CD4-positive, alpha-beta T cell treated with Interleukin-17A for 4 hours (primary cell): ENCODE data around the gene PURA.
A peak's percentile ranks its signal among the peaks of the same experiment; 100 is the strongest.

Experiments used
- DNase-seq: peaks from one replicate; pipeline ENCODE4 v3.0.0-alpha.2; 2020; ENCODE audit warnings: mixed read lengths

Gene PURA

GRCh38 chr5:140113699-140114263, at the start of gene PURA:
Gene PURA (plus strand): TSS chr5:140114109. CDS start chr5:140114182, 73 bp downstream.
- peak; percentile 96 for DNase-seq

- no peak for DNase-seq
Measured at GRCh38 chr5:140072812-140073211, 41.1 kb upstream of the PURA start.

GRCh38 chr5:140073296-140073695, 40.6 kb upstream of the PURA start:
- no peak for DNase-seq

GRCh38 chr5:140075371-140075770, 38.5 kb upstream of the PURA start:
- DNase-seq, result no peak

- no peak for DNase-seq
Measured at GRCh38 chr5:140076142-140076541, 37.8 kb upstream of the PURA start.

GRCh38 chr5:140076788-140077187, 37.1 kb upstream of the PURA start:
- no peak for DNase-seq

GRCh38 chr5:140083120-140083519, 30.8 kb upstream of the PURA start:
- DNase-seq, result no peak

GRCh38 chr5:140083650-140084049, 30.3 kb upstream of the PURA start:
- no peak for DNase-seq

- DNase-seq, result no peak
Measured at GRCh38 chr5:140084541-140084940, 29.4 kb upstream of the PURA start.

GRCh38 chr5:140090251-140090650, 23.7 kb upstream of the PURA start:
- no peak for DNase-seq

GRCh38 chr5:140093179-140093578, 20.7 kb upstream of the PURA start:
- no peak for DNase-seq

GRCh38 chr5:140093866-140094265, 20.0 kb upstream of the PURA start:
- no peak for DNase-seq

GRCh38 chr5:140094889-140095288, 19.0 kb upstream of the PURA start:
- no peak for DNase-seq

GRCh38 chr5:140101179-140101578, 12.7 kb upstream of the PURA start:
- no peak for DNase-seq

- DNase-seq, result no peak
Measured at GRCh38 chr5:140103154-140103553, 10.8 kb upstream of the PURA start.

- no peak for DNase-seq
Measured at GRCh38 chr5:140104100-140104499, 9.8 kb upstream of the PURA start.

- DNase-seq, result no peak
Measured at GRCh38 chr5:140106101-140106500, 7.8 kb upstream of the PURA start.

GRCh38 chr5:140106805-140107311, 7.1 kb upstream of the PURA start:
- DNase-seq, result no peak

- DNase-seq, result peak; percentile 95
Measured at GRCh38 chr5:140107312-140108092, 6.4 kb upstream of the PURA start.

- peak; percentile 45 for DNase-seq
Measured at GRCh38 chr5:140108093-140109017, 5.6 kb upstream of the PURA start.

GRCh38 chr5:140109018-140109758, 4.7 kb upstream of the PURA start:
- no peak for DNase-seq
